ENCODE data around the gene SLAIN2. TPM values are rescaled to one million over a fixed set of nuclear protein-coding genes. Genes with fewer than 3 reads are reported as not detected.

Gene SLAIN2
- total RNA-seq, 1 experiment from 2014 or later, result 30.8 TPM

DNA sequence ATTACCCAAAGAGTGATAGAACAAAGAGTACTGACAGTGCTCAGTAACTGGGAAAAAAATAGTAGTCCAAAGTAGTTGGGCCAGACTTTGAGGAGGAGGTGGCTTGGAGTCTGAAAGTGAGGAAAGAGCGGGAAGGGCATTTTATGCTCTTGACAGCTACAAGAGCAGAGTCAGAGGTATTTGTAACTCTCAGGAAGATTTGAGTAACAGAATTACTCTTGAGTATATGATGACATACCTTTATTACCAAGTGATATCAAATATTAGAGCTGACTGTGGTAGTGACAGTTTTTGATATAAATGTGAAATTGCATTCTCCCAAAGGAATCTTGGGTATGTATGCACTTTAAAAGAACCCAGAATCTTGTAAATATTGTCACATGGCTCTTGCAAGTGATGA, 2.2 kb downstream of the SLAIN2 start:
- Histone ChIP-seq H4K5ac (ENCODE audit: insufficient read length, low read depth, low read length) (no peak overlapping the region), H3K9me3 (ENCODE audit: control insufficient read depth, low read depth, low read length) (no peaks in the 10 kb centered on the region), H3K56ac (ENCODE audit: insufficient read length, low read depth, low read length) (no peak overlapping the region), H2BK12ac (ENCODE audit: insufficient read length, low read depth, low read length) (no peak overlapping the region), H3K14ac (ENCODE audit: insufficient read depth, low read length) (no peak overlapping the region), H3K23ac (ENCODE audit: insufficient read length, low read depth, low read length) (no peak overlapping the region), H2BK120ac (ENCODE audit: low read depth, low read length, poor library complexity, severe bottlenecking) (no peak overlapping the region), H3K4me1 (ENCODE audit: insufficient read depth, low read length) (no peaks in the 10 kb centered on the region), H3K23me2 (ENCODE audit: insufficient read length, low read depth, low read length, poor library complexity, severe bottlenecking) (peaks cover 10% of the 10 kb centered on the region), H3K27me3 (ENCODE audit: insufficient read depth, low read length) (no peaks in the 10 kb centered on the region), H2BK15ac (ENCODE audit: low read depth, low read length) (no peak overlapping the region), H3K27ac (ENCODE audit: insufficient read length, low read depth, low read length) (no peak overlapping the region), H3T11ph (ENCODE audit: low read length) (no peak overlapping the region), H4K20me1 (ENCODE audit: control insufficient read depth, insufficient read depth, insufficient read length) (no peaks in the 10 kb centered on the region), H4K8ac (replicated peaks; ENCODE audit: insufficient read length, low read depth, low read length) (no peak overlapping the region), H2BK5ac (ENCODE audit: insufficient read length, low read length) (no peak overlapping the region), H3K9ac (ENCODE audit: extremely low read depth, insufficient read length, low read length) (no peak overlapping the region), H3K4me2 (ENCODE audit: insufficient read depth, insufficient read length, low read length) (no peak overlapping the region), H3K79me2 (ENCODE audit: insufficient read depth, low read length) (peaks cover 36% of the 10 kb centered on the region; the same call in 1 of the 2 replicates), H3K18ac (ENCODE audit: insufficient read length, low read depth, low read length) (no peak overlapping the region), H2AK5ac (ENCODE audit: insufficient read length, low read length) (no peak overlapping the region), H2BK20ac (ENCODE audit: low read depth, low read length, poor library complexity, severe bottlenecking) (no peak overlapping the region), H2AFZ (ENCODE audit: low read length) (no peak overlapping the region), H3K79me1 (ENCODE audit: insufficient read depth, low read depth, low read length, poor library complexity, severe bottlenecking) (no peaks in the 10 kb centered on the region), H4K91ac (ENCODE audit: insufficient read length, low read depth, low read length) (no peak overlapping the region), H3K4ac (ENCODE audit: low read depth, low read length) (no peak overlapping the region)
- Mint-ChIP-seq H3K27me3 (ENCODE audit: low read depth) (no peaks in the 10 kb centered on the region), H3K9me3 (no peaks in the 10 kb centered on the region), H3K4me1 (peaks cover 54 to 58% of the 10 kb centered on the region in 2 experiments), H3K27ac (no peak overlapping the region; a peak in 1 of 7 replicates), H3K36me3 (ENCODE audit: insufficient read depth in 1 of 3, low read depth in 3 of 3) (peaks cover 0 to 2% (median 0%) of the 10 kb centered on the region in 3 experiments; a peak in 1 of 7 replicates), H3K4me3 (peak overlapping the region; percentile 92 to 95)
- no peak for DNase-seq
- TF ChIP-seq, protein P1, sequence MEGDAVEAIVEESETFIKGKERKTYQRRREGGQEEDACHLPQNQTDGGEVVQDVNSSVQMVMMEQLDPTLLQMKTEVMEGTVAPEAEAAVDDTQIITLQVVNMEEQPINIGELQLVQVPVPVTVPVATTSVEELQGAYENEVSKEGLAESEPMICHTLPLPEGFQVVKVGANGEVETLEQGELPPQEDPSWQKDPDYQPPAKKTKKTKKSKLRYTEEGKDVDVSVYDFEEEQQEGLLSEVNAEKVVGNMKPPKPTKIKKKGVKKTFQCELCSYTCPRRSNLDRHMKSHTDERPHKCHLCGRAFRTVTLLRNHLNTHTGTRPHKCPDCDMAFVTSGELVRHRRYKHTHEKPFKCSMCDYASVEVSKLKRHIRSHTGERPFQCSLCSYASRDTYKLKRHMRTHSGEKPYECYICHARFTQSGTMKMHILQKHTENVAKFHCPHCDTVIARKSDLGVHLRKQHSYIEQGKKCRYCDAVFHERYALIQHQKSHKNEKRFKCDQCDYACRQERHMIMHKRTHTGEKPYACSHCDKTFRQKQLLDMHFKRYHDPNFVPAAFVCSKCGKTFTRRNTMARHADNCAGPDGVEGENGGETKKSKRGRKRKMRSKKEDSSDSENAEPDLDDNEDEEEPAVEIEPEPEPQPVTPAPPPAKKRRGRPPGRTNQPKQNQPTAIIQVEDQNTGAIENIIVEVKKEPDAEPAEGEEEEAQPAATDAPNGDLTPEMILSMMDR (conservative IDR thresholded peaks at IDR 0.05), result no peak
- no CpG with 5 or more reads among the region's 1 CpG for WGBS (ENCODE audit: extremely low coverage, insufficient read length, low lambda C conversion rate)

All from H9 (cell line).